HG02571 (cell line): Measurements from ENCODE around the gene NEDD9.

Experiments
- ATAC-seq: cut with Tn5 transposase; IDR thresholded peaks from one replicate; pipeline ENCODE4 v1.9.1; 2021; ENCODE audit warnings: mild to moderate bottlenecking, moderate library complexity; ENCODE audit not compliant: unreplicated experiment

The NEDD9 gene

DNA sequence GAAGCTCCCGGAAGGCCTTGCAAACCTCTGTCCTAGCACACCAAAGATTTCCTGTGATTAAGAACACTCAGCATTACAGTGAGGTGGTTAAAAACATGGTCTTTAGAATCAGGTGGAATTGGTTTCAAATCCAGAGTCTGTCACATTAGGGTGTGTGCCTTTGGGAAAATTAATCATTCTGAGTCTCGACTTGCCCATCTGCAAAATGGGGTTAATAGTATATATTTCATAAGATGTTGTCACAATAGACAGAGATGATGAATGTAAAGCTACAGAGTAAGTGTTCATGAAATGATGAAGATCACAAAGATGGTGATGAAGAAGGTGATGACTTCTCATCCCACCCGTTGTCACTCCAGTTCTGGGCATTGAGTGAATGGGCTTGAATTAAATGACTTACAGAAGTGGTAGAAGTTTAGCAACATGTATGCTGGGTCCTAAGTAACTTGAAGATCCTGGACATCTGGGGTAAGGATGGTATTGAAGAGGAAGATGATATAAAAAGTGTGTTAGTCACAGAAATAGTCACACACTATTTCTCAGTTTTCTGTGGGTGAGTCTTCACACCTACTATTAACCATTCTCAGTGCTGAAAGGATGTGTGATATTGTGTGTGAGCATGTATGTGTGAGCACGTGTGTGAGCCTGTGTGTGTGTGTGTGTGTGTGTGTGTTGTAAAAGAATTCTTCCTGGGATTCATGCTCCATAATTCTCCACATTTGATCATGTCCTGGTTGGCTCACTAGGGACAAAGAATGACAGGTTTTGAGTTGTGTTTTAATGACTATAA, 28.0 kb upstream of the NEDD9 start:
- ATAC-seq = no peak

DNA sequence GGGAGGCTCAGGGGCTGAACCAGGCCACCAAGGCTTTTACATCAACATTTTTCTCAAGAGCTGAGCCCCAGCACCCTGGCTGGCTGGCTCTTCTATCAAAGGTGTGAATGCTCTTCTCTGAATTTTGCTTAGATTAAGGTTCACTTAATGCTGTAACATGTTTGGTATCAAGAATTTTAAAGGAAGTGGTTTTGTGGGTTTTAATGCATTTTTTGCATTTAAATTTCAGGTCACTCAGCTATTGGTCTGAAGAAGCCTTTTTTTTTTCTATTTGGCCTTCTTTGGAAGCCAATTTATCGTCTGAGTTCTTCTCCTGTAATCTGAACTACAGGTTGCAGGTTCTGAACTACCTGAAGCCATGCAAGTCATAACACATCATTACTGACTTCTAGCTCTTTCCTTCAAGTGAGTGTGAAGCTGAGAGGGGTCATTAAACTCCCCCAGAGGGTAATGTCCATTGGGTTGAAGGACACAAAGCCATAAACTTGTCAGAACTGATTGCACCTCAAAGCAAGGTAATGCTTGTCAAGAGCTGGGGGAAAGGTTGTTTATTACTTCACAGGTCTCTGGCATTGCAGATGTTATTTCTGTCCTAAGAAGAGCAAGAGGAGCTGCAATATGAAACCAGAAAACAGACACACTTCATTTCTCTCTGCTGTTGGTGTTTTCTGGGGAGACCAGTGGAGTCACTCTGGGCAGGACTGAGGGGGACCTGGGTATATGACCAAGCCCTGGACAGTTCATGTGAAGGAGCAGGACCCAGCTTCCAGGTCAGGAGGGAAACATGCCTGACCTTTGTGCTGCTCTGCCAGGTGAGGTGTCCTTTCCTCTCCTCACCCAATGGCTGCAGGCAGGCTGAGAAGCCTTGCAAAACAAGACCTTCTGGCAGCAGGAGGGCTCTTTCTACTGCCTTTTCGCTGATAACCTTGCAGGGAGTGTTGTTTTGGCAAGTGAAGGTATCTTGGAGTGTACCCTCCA, 26.1 kb upstream of the NEDD9 start:
- ATAC-seq = no peak

DNA sequence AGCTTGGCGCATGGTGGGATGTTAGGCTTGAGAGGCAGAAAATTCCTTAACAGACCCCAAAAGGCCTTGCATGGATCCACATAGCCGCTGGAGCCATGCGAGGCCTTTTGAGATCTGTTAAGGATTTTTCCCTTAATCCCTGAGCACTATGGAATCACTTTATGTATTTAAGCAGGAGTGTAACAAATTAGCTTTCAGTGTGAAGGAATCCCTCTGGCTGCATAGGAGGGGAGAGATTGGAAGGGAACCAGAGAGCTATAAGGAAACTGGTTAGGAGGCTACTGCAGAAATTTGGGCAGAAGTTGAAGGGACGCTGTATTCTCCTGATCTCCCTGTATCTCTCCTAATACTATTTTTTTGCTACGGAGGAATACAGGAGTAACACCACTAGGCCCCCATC, 23.1 kb upstream of the NEDD9 start:
- no peak for ATAC-seq

DNA sequence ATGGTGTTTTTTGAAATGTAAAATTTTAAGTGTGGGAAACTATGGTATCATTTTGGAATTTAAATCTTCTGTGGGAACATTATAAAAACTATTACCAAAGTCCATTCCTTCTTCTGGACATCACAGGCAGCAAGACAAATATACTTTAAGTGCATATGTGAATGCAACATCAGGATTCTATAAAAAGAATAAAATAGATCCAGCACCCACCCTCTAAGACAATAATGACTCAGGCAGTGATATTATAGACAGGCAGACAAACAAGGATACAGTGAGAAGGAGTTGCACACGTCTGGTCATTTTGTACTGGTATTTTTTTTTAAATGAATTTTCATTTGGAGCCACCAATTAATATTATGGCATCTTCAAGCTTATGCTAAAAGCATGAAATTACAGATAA, 21.1 kb upstream of the NEDD9 start:
- no peak for ATAC-seq

DNA sequence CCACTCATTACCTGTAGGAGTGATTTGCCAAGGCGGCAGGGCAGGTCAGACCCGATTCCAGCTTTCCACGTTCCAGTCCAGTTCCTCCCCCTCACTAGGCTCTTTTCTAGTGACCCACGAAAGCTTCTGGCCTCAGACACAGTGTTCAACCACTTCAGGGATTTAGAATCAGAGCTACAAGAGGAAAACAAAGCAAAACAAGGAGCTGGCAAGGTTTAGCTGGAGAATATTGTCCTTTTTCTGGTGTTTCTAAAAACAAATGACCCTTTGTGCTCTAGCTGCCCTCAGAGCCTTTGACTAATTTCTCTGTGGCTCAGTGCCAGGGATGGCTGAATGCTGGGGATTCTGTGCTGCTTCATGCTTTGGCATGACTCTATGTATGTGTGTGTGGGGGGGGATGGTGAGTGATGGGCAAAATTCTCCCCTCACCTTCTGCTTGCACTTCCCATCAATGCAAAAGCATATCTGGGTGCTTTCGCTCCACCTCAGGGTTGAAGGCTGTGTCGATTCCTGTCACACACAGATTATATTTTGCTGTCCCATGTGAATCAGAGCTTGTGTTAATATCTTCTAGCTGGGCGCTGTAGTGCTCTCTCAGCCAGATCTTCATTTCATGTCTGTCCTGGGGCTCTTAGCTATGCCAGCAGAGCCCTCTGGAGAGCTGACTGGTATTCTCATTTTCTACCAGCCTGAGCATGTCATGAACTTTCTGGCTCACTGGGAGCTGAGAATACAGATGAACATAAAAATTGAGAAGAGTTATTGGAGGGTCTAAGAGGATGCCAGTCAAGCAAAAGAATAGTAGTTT, 19.3 kb upstream of the NEDD9 start:
- no peak for ATAC-seq

DNA sequence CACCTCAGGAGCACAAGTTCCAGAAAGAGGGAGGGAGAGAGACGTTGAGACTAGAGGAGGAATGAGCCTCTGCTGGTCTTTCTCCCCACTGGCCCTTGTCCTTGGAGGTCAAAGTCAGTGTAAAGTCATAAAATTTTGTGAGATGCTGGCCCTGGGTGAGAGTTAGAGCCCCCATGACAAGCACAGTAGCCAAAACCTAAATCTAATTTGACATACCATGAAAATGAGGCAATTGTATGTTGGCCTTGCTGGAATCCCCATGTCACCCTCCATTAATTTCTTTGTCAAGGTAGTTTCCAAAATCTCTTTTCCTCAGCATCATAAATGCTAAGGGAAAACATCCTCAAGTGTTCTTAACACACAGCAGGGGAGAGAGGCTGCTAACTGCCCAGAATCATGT, 17.6 kb upstream of the NEDD9 start:
- ATAC-seq = no peak

DNA sequence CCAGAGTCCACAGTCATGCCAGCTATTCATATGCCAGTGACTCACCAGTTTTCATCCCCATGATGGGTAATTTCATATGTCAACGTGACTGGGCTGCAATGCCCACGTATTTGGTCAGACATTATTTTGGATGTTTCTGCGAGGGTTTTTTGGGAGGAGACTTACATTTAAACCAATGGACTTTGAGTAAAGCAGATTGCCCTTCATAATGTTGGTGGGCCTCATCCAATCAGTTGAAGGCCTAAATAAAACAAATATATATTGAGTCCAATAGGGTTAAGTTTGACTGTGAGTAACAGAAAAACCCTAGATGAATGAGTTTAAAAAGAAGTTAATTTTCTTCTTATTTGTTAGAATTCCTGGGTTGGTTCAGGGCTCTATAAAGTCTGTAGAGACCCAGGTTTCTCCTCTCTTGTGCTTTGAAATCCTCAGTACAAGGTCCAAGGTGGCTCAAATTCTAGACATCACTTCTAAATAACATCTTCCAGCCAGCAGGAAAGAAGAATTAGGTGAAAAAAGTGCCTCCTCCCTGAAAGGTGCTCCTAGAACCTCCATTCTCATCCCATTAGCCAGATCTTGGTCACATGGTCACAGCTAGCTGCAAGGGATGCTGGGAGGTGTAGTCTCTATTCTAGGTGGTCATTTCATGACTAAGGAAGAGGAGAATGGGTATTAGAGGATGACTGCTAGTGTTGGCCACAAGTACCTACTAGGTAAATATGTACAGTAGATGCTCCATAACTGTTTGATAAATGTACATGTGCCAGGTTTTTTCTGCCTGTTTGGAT, 16.7 kb upstream of the NEDD9 start:
- ATAC-seq = no peak

DNA sequence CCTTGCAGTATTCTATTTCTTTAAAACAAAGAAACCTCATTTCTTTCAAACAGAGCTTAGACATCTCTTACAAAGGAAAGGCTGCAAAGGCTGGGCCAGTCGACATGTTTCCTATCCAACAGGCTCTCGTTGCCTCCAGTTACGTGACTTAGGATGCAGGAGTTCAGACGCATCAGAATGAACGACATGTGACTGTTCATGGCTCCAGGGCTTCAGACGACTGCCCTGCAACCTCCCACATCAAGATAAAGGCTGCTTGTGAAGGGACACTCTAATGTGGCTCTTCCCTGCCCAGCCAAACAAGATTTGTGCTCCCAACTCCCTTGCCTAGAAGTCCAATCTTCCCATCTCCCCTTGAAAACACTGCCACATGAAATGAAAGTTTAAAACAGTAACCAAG, 14.3 kb upstream of the NEDD9 start:
- no peak for ATAC-seq

DNA sequence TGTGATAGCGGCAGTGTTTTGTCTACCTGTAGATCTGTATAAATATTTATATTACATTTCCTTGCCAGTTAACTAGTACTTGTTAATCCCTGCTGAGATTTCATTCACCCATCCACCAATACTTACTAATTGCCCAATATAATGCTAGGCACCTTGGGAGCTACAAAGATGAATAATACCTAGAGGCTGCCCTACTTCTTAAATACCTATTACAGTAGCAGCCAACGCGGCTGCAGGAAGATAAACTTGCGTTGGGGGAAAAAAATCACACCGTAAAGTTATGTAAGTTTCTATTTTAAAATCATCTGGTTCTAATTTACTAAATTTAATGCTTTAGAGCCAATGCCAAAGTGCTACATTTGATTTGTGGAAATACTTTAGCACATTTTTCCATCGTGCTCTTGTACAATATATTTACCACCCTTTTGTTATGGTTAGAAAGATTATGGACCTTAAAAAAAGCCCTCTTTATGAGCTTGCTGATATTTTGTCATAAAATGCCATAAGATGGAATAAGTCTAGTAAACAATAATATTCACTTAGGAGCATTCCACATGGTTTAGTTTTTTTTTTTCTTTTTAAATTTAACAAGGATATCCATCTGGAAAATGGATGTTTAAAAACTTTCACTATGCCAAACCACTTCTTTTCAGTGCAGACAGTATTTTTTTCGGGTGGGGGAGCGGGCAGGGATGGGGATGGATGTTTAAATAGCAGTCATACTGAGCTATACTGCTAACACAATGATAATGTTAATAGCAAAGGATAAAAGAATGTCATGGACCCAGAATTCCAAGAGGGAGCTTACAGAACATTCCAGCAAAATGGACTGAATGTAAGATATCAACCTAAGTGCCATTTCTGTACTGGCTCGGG, 13.2 kb upstream of the NEDD9 start:
- no peak for ATAC-seq

DNA sequence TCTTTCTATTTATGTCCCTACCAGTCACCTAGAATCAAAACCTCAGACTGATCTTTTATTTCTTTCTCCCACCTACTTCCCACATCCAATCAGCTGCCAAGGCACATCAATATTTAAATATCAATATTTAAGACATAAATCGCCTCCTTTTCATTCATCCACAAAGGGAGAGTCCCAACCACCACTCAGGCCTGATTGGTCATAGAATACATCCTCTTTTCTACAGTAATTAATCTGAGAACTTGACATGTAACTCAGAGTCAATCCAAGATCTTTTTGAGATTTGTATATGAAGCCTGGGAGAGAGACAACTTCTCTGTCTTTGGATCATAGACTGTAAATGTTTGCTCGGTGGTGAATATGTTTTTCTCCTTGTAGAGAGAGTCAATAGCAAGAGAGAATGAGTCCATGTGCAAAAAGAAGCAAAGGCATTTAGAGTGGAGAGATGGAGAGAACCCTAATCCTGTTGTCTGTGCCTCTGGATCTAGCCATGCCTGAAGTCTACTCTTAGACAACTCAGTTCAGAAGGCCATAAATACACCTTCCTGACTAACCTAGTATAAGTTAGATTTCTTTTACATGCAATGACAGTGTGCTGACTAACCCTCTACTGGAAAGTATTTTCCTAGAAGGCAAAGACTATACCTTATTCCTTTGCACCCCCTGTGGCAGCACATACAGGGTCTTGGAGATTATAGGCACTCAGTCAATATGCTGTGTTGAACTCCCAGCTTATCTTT, 12.1 kb upstream of the NEDD9 start:
- ATAC-seq = no peak

DNA sequence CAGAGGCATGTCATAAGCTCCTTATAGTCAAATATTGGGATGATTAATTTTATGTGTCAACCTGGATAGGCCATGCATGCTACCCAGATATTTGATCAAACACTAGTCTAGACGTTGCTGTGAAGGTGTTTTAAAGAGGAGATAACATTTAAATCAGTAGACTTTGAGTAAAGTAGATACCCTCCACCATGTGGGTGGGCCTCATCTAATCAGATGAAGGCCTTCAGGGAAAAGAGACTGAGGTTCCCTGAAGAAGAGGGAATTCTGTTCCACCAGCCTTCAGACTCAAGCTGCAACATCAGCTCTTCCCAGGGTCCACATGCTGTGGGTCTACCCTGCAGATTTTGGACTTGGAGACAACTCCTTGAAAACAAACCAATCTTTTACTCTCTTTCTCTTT, 11.4 kb upstream of the NEDD9 start:
- ATAC-seq = no peak

DNA sequence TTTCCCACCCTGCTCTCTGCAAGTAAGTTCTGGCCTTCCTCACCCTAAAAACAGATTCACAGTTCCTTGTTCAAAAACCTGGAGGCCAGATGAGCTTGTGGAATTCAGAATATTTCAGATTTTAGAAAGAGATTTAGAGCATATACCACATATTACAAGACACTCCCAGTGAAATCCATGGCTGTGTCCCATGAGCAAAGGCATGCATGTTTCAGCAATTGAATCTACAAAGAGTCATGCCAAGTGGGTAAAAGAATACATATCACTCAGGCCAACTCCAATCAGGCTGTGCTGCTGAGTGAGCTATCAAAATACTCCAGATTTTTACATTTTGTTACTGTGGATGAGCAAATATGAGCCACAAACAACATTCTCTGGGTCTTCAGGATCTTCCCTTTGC, 10.2 kb upstream of the NEDD9 start:
- ATAC-seq = no peak

DNA sequence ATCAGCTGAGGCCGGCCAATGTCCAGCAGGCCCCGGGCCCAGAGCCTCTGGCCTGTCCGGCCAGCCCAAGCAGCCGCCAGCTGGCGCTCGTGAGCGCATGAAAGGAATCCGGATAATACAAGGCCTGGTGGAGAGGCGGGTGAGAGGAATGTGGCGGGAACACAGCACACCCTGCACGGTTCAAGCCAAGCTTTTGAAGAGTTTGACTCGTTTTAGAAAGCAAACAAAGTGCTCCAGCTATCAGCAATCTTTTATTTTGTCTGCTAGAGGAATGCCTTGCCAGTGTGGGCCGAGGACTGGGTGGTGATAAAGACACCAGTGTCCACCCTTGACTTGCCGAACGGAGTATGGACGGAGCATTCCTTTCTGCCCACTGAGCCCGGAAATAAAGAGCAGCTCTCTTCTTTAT, 9.3 kb upstream of the NEDD9 start:
- no peak for ATAC-seq

DNA sequence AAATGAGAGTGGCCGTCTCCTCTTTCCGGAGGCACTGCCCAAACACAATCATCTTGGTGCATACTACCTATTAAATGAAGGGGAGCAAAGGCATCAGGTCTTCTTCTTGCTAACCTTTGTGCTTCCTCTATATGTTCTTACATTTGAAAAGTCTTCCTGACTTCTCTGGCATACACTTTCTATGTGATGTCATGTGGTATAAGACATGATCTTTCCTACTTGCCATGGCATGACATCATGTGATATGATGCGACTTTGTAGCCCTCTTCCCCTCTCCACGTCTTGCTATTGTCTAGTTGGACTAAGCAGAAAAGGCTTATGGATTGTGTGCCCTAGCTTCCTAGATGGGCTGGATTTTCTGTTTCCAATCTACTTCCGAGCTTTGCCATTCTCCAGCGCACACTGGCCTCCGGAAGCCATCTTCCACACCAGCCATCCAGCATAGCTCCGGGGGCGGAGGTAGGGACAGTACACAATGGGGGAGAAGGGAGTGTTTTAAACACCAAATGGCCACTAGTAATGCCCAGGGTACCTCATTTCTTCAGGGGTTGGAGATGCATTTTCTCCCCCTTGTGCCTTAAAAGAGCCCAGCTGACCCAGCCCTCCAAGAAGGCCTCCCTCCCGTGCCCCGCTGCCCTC, 8.8 kb upstream of the NEDD9 start:
- ATAC-seq = no peak

DNA sequence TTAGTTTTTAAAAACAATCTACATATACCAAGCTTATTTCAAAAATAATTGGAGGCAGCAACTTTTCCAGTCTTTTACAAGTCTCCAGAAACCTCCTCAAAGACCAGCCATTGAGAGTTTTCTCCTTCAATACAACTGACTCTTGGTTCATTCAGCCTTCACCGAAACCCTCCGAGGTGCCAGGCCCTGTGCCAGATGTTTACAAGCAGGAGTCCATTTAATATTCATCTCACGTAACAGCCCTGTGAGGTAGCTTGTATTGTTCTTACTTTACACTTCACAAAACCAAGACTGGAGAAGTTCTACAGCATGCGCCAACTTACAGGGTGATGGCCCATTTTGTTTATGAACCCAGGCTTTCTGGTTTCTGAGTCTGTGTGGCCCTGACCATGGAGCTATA, 5.5 kb upstream of the NEDD9 start:
- no peak for ATAC-seq

DNA sequence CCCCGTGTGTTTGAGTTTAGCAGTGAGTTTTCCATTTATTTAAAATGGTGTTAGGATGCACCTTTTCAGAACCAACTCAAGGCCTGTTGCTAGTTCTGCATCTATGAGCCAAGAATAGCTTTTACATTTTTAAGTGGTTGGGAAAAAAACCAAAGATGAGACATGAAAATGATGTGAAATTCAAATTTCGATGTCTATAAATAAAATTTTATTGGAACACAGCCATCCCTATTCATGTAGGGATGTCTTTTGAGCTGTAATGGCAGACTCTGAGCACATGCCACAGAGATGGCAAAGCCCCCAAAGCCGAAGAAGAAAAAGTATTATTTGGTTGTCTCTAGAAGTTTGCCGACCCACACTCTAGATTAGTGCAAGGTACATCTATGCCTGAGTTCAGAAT, 5.0 kb upstream of the NEDD9 start:
- ATAC-seq = no peak

DNA sequence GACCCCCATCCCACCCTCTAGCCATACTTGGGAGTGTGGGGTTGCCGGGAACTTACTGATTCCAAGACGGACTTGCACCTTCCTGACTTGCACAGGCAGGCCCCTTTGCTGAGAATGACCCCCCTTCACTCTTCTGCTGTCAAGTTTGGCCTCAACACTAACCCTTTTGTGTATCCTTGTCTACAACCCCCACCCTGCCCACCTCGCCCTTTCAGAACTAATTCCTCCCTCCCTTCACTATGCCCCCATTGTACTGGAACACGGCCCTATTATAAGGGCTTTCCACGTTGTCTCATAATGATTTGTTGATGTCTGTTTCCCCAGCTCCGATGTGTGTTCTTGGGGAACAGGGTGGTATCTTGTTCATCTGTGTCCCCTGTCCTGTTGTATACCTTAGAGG, 4.4 kb upstream of the NEDD9 start:
- ATAC-seq = no peak

DNA sequence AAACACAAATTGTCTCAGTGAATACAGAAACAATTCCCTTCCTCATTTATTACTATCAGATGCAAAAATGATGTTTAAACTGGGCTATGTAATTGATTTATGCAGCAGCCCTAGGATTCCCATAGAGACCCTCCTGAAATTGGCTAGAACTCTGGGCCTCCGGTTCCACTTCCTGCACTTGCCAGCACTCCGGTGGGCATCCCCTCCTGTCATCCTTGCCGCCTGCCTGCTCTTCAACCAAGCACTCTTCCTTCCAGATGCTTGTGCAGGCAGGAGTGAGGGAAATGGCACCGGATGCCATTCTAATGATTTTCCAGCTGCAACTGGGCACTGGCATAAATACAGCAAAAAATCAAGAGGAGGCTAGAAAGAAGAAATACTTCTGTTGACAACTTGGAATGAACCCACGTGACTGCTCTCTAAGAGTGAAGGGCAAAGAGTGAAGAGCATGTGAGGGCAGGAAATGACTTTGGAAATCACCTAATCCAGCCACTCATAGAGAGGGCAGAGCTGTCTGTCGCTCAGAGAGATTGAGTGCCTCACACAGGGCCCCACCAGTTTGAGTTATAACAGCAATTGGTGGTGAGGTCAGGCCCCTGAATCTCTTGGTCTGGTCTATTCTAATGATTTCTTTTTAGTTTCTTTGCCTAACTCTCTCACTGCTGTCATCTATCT, 3.7 kb upstream of the NEDD9 start:
- ATAC-seq = no peak
